Type B pancreatic cell (in vitro differentiated cells): Measurements from ENCODE around the gene PHETA1. TPM values are rescaled to one million over a fixed set of nuclear protein-coding genes. Genes with fewer than 3 reads are reported as not detected.

Source experiments
- DNase-seq: peaks from one replicate; pipeline ENCODE4 v3.0.0; 2021; ENCODE audit warnings: mixed read lengths; ENCODE audit not compliant: unreplicated experiment; ENCODE audit errors: extremely low spot score
- H3K27ac Mint-ChIP-seq: 2 replicates; pipeline ENCODE4 v1.8.0; 2021; ENCODE audit warnings: mild to moderate bottlenecking, mixed read lengths
- H3K27me3 Mint-ChIP-seq: 2 replicates; pipeline ENCODE4 v1.8.0; 2021; ENCODE audit warnings: mixed read lengths
- H3K36me3 Mint-ChIP-seq: 2 replicates; pipeline ENCODE4 v1.8.0; 2021; ENCODE audit warnings: mixed read lengths
- H3K4me1 Mint-ChIP-seq: one replicate; pipeline ENCODE4 v1.8.0; 2021; ENCODE audit warnings: mixed read lengths; ENCODE audit not compliant: unreplicated experiment
- H3K4me3 Mint-ChIP-seq: 2 replicates; pipeline ENCODE4 v1.8.0; 2021; ENCODE audit warnings: mild to moderate bottlenecking, mixed read lengths
- H3K9me3 Mint-ChIP-seq: 2 replicates; pipeline ENCODE4 v1.8.0; 2021; ENCODE audit warnings: mixed read lengths
- CTCF ChIP-seq: fragments of 200-600 bp; sonication (generic); conservative IDR thresholded peaks from 2 replicates; pipeline ENCODE4 v1.5.0; 2021; ENCODE audit warnings: antibody characterized with exemption, mild to moderate bottlenecking
- total RNA-seq: library from RNA; stranded (reverse); gene quantifications from 2 replicates; pipeline ENCODE4 v1.2.1, GENCODE V29; 2021; ENCODE audit warnings: low replicate concordance

The PHETA1 gene
- total RNA-seq, 1 donor from 2014 or later = 25.5 TPM

DNA sequence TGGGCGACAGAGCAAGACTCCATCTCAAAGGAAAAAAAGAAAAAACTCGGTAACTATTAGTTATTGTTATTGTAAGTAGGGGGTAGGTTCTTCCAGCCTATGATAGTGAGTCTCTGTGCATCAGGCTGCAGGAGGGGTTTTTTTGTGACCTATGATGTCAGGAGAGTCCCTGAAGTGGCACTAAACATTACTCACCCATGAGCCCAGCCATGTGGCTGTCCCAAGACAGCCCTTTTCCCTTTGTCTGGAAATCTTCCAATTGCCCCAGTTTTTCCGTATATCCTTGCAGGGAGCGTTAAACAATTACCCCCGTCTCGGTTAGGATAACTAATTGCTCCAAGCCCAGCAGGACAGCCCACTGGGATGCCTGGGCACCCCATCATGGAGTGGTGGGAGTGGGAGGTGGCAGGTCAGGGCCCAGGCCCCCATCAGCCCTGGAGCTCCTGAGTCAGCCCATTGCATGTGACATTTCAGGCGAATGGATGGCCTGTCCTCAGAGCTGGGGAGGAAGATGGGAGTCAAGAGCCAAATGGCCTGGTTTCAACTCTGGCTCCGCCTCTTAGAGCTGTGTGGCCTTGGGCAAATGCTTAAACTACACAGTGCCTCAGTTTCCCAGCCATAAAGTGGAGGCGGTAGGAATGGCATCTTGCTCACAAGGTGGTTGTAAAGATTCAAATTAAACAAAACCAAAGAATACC lies 16.4 kb downstream of the PHETA1 start:
- Mint-ChIP-seq H3K9me3 (peaks cover 4% of the 10 kb centered on the region), H3K27ac (no peak overlapping the region), H3K27me3 (no peaks in the 10 kb centered on the region), H3K36me3 (no peaks in the 10 kb centered on the region), H3K4me3 (no peak overlapping the region), H3K4me1 (no peaks in the 10 kb centered on the region)
- no peak for DNase-seq
- TF ChIP-seq CTCF = no peak

DNA sequence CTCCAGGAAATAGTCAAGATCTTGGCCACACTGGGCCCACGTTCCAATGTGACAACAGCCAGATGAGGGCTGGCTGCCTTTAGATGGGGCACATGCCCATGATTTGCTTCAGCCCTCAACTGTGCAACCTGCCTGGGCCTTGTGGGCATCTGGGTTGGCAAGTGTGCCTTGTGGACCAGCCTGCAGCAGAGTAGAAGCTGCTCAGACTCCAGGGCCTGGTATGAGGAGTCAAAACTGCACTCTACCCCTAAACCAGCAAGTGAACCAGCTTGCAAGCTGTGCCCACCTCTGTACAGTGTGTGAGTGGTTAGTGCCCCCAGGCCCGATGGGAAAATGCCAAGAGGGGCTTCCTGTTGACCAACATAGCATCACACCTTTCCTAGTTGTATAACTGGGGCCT lies 17.9 kb downstream of the PHETA1 start:
- Mint-ChIP-seq H3K36me3 (no peaks in the 10 kb centered on the region), H3K4me1 (no peaks in the 10 kb centered on the region), H3K9me3 (peaks cover 4% of the 10 kb centered on the region), H3K27me3 (no peaks in the 10 kb centered on the region), H3K27ac (no peak overlapping the region), H3K4me3 (no peak overlapping the region)
- DNase-seq = no peak
- no peak for TF ChIP-seq CTCF

- H3K9me3 Mint-ChIP-seq = peaks cover 4% of the 10 kb centered on the region
- DNase-seq = no peak
- no peaks in the 10 kb centered on the region for H3K4me1 Mint-ChIP-seq
- no peak for TF ChIP-seq CTCF
- H3K4me3 Mint-ChIP-seq = no peak overlapping the region
- H3K27me3 Mint-ChIP-seq = no peaks in the 10 kb centered on the region
- H3K36me3 Mint-ChIP-seq = no peaks in the 10 kb centered on the region
- H3K27ac Mint-ChIP-seq = no peak overlapping the region
These were observed 19.0 kb downstream of the PHETA1 start for GRCh38 chr12:111349748-111350520.

DNA sequence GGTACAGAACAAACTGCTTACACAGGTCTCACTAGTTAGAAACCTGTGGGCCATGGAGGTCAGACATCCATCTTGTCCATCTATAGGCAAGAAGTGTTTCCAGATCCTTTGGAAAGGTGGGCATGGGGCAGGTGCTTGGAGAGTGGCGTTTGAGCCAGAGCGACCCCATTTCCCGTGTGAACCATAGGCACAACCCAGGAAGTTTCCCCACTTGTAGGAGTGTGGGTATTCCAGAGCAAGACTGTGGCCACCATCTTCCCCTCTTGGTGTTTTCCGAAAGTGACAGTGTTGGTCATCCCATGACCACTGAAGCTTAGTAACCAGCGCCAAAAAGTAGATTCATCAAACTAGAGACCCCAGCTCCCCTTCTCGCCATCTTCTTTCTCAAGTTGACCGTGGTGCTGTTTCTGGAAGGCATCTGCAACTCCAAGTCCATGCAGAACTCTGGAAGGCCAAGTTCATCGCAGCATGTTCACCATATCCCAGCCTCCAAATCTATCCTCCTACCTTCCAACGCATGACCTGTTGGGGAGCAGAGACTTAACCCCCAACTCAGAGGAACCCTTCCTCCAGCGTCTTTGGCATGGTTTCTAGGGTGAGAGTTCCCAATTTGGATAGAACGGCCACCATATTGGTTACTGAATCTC lies 19.7 kb downstream of the PHETA1 start:
- H3K4me3 Mint-ChIP-seq = no peak overlapping the region
- no peak for TF ChIP-seq CTCF
- H3K4me1 Mint-ChIP-seq = no peaks in the 10 kb centered on the region
- H3K27ac Mint-ChIP-seq = no peak overlapping the region
- peaks cover 2% of the 10 kb centered on the region for H3K36me3 Mint-ChIP-seq
- DNase-seq = no peak
- H3K9me3 Mint-ChIP-seq = peaks cover 4% of the 10 kb centered on the region
- no peaks in the 10 kb centered on the region for H3K27me3 Mint-ChIP-seq

- no peaks in the 10 kb centered on the region for H3K27me3 Mint-ChIP-seq
- no peak overlapping the region for H3K4me3 Mint-ChIP-seq
- H3K27ac Mint-ChIP-seq = no peak overlapping the region
- H3K4me1 Mint-ChIP-seq = no peaks in the 10 kb centered on the region
- TF ChIP-seq CTCF = no peak
- peaks cover 4% of the 10 kb centered on the region for H3K9me3 Mint-ChIP-seq
- DNase-seq = no peak
- H3K36me3 Mint-ChIP-seq = peaks cover 5% of the 10 kb centered on the region
These were observed 20.8 kb downstream of the PHETA1 start for GRCh38 chr12:111347891-111348644.
